ENCODE measurements around the gene TBC1D20.

GRCh38 chr20:407133-407952, 55.0 kb downstream of the TBC1D20 start:
- TF ChIP-seq, protein P1, sequence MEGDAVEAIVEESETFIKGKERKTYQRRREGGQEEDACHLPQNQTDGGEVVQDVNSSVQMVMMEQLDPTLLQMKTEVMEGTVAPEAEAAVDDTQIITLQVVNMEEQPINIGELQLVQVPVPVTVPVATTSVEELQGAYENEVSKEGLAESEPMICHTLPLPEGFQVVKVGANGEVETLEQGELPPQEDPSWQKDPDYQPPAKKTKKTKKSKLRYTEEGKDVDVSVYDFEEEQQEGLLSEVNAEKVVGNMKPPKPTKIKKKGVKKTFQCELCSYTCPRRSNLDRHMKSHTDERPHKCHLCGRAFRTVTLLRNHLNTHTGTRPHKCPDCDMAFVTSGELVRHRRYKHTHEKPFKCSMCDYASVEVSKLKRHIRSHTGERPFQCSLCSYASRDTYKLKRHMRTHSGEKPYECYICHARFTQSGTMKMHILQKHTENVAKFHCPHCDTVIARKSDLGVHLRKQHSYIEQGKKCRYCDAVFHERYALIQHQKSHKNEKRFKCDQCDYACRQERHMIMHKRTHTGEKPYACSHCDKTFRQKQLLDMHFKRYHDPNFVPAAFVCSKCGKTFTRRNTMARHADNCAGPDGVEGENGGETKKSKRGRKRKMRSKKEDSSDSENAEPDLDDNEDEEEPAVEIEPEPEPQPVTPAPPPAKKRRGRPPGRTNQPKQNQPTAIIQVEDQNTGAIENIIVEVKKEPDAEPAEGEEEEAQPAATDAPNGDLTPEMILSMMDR (IDR thresholded peaks at IDR 0.05) = peak in 1 of 4 experiments; percentile 20
- TF ChIP-seq POLR2A (IDR thresholded peaks at IDR 0.05) (peak; percentile 35), POLR2AphosphoS5 (IDR thresholded peaks at IDR 0.05) (peak; percentile 22)

Data from prostate gland (tissue), 2 donors.